ENCODE measurements around the gene SSH3.

Gene SSH3

GRCh38 chr11:67357831-67358670 is 54.7 kb downstream of the SSH3 start:
- DNase-seq (ENCODE audit: insufficient read length, low spot score), result no peak
- no peak for FAIRE-seq

More at GRCh38 chr11:67357831-67358670, 54.7 kb downstream of the SSH3 start:
- TF ChIP-seq CTCF (IDR thresholded peaks at IDR 0.05; ENCODE audit: insufficient read depth, missing control alignments), result no peak

Measured in D721Med (cell line).